ENCODE data around the gene SEMA3G. TPM values are rescaled to one million over a fixed set of nuclear protein-coding genes. Genes with fewer than 3 reads are reported as not detected.

SEMA3G gene
- total RNA-seq, 1 donor from 2014 or later = 0.80 TPM

GRCh38 chr3:52401021-52401420 lies 43.9 kb downstream of the SEMA3G start:
- Mint-ChIP-seq H3K4me1 (no peaks in the 10 kb centered on the region), H3K36me3 (peaks cover 22% of the 10 kb centered on the region), H3K27me3 (ENCODE audit: low read depth) (no peaks in the 10 kb centered on the region), H3K27ac (no peak overlapping the region), H3K9me3 (no peaks in the 10 kb centered on the region), H3K4me3 (no peak overlapping the region)
- no peak for DNase-seq (ENCODE audit: low spot score in 2 of 2, unreplicated experiment in 2 of 2)
- no peak for TF ChIP-seq CTCF (IDR thresholded peaks at IDR 0.05; ENCODE audit: unreplicated experiment)

- Mint-ChIP-seq H3K27me3 (ENCODE audit: low read depth) (no peaks in the 10 kb centered on the region), H3K4me3 (no peak overlapping the region), H3K27ac (no peak overlapping the region), H3K36me3 (peaks cover 20% of the 10 kb centered on the region), H3K4me1 (no peaks in the 10 kb centered on the region), H3K9me3 (no peaks in the 10 kb centered on the region)
- no peak for DNase-seq (ENCODE audit: low spot score in 2 of 2, unreplicated experiment in 2 of 2)
- no peak for TF ChIP-seq CTCF (IDR thresholded peaks at IDR 0.05; ENCODE audit: unreplicated experiment)
These were observed 44.6 kb downstream of the SEMA3G start for GRCh38 chr3:52400275-52400793.

- H3K27ac Mint-ChIP-seq = no peak overlapping the region
- peaks cover 20% of the 10 kb centered on the region for H3K36me3 Mint-ChIP-seq
- H3K4me3 Mint-ChIP-seq = no peak overlapping the region
- H3K27me3 Mint-ChIP-seq (ENCODE audit: low read depth) = no peaks in the 10 kb centered on the region
- DNase-seq (ENCODE audit: low spot score in 2 of 2, unreplicated experiment in 2 of 2) = no peak
- no peak for TF ChIP-seq CTCF (IDR thresholded peaks at IDR 0.05; ENCODE audit: unreplicated experiment)
- no peaks in the 10 kb centered on the region for H3K4me1 Mint-ChIP-seq
- H3K9me3 Mint-ChIP-seq = no peaks in the 10 kb centered on the region
These were observed 45.3 kb downstream of the SEMA3G start for GRCh38 chr3:52399593-52399992.

- no peaks in the 10 kb centered on the region for H3K4me1 Mint-ChIP-seq
- TF ChIP-seq CTCF (IDR thresholded peaks at IDR 0.05; ENCODE audit: unreplicated experiment) = no peak
- no peak for DNase-seq (ENCODE audit: low spot score in 2 of 2, unreplicated experiment in 2 of 2)
- H3K4me3 Mint-ChIP-seq = no peak overlapping the region
- no peak overlapping the region for H3K27ac Mint-ChIP-seq
- no peaks in the 10 kb centered on the region for H3K9me3 Mint-ChIP-seq
- H3K27me3 Mint-ChIP-seq (ENCODE audit: low read depth) = no peaks in the 10 kb centered on the region
- H3K36me3 Mint-ChIP-seq = peaks cover 15% of the 10 kb centered on the region
These were observed 45.8 kb downstream of the SEMA3G start for GRCh38 chr3:52399131-52399530.

GRCh38 chr3:52398670-52399081 lies 46.2 kb downstream of the SEMA3G start:
- H3K36me3 Mint-ChIP-seq = peaks cover 12% of the 10 kb centered on the region
- no peaks in the 10 kb centered on the region for H3K27me3 Mint-ChIP-seq (ENCODE audit: low read depth)
- no peak for TF ChIP-seq CTCF (IDR thresholded peaks at IDR 0.05; ENCODE audit: unreplicated experiment)
- H3K27ac Mint-ChIP-seq = no peak overlapping the region
- no peaks in the 10 kb centered on the region for H3K4me1 Mint-ChIP-seq
- H3K9me3 Mint-ChIP-seq = no peaks in the 10 kb centered on the region
- DNase-seq (ENCODE audit: low spot score in 2 of 2, unreplicated experiment in 2 of 2) = no peak
- no peak overlapping the region for H3K4me3 Mint-ChIP-seq
